Smooth muscle cell (in vitro differentiated cells): Measurements from ENCODE around the gene MMP28. TPM values are rescaled to one million over a fixed set of nuclear protein-coding genes. Genes with fewer than 3 reads are reported as not detected.

Source experiments
- DNase-seq: peaks from one replicate; lab custom pipeline; 2025; ENCODE audit not compliant: unreplicated experiment; lab: John Stamatoyannopoulos, UW
- H2AFZ ChIP-seq: fragments of 200-600 bp; sonication (generic); 2 replicates; pipeline ENCODE4 v1.6.0; 2016; ENCODE audit warnings: antibody characterized with exemption, low read depth, mild to moderate bottlenecking
- H3F3A ChIP-seq: fragments of 200-600 bp; sonication (generic); 2 replicates; pipeline ENCODE4 v1.6.0; 2017; ENCODE audit warnings: antibody characterized with exemption, low read depth
- H3K27ac ChIP-seq: fragments of 200-600 bp; sonication (generic); 2 replicates; pipeline ENCODE4 v1.5.1; 2016; ENCODE audit warnings: low read depth, mild to moderate bottlenecking
- H3K27me3 ChIP-seq: fragments of 200-600 bp; sonication (generic); 2 replicates; pipeline ENCODE4 v1.6.1; 2016; ENCODE audit warnings: low read depth, mild to moderate bottlenecking
- H3K36me3 ChIP-seq: fragments of 200-600 bp; sonication (generic); 2 replicates; pipeline ENCODE4 v1.5.1; 2016; ENCODE audit warnings: low read depth
- H3K4me1 ChIP-seq: fragments of 200-600 bp; sonication (generic); 2 replicates; pipeline ENCODE4 v1.5.1; 2016; ENCODE audit warnings: low read depth
- H3K4me2 ChIP-seq: fragments of 200-600 bp; sonication (generic); 2 replicates; pipeline ENCODE4 v1.6.0; 2016; ENCODE audit warnings: mild to moderate bottlenecking
- H3K4me3 ChIP-seq: fragments of 200-600 bp; sonication (generic); 2 replicates; pipeline ENCODE4 v1.5.1; 2016; ENCODE audit warnings: mild to moderate bottlenecking
- H3K79me2 ChIP-seq: fragments of 200-600 bp; sonication (generic); 2 replicates; pipeline ENCODE4 v1.6.0; 2016; ENCODE audit warnings: low read depth, mild to moderate bottlenecking
- H3K9ac ChIP-seq: fragments of 200-600 bp; sonication (generic); 2 replicates; pipeline ENCODE4 v1.6.0; 2016; ENCODE audit warnings: low read depth
- H3K9me3 ChIP-seq: fragments of 200-600 bp; sonication (generic); replicated peaks from 2 replicates; pipeline ENCODE4 v1.5.1; 2016; ENCODE audit warnings: low read depth
- H4K20me1 ChIP-seq: fragments of 200-600 bp; sonication (generic); 2 replicates; pipeline ENCODE4 v1.6.0; 2016; ENCODE audit warnings: low read depth
- WGBS: methylation state at CpG from one replicate; pipeline ENCODE4 v1.1.7; 2016; ENCODE audit warnings: low lambda C conversion rate; 5-methylcytosine and 5-hydroxymethylcytosine counted together
- polyA plus RNA-seq: library from polyadenylated mRNA; unstranded; fragments of >200 nt; fragmentation: Nextera tagmentation; extraction: Ambion mirVana; gene quantifications from 2 replicates; pipeline ENCODE4 v1.2.1, GENCODE V29; 2016
- total RNA-seq: library from RNA; depleted of rRNA; stranded (reverse); fragments of >200 nt; gene quantifications from 2 replicates; pipeline ENCODE4 v1.2.3, GENCODE V29; 2014
- TF ChIP-seq, protein P1 (sequence below): fragments of 200-600 bp; sonication (generic); IDR thresholded peaks from 2 replicates; pipeline ENCODE4 v1.5.1; 2017; ENCODE audit warnings: borderline replicate concordance, mild to moderate bottlenecking, antibody characterized with exemption; ENCODE audit not compliant: insufficient read depth, poor library complexity, severe bottlenecking

The MMP28 gene
- total and polyA plus RNA-seq, 2 experiments from 2014 or later = 50.0 to 51.4 TPM

DNA sequence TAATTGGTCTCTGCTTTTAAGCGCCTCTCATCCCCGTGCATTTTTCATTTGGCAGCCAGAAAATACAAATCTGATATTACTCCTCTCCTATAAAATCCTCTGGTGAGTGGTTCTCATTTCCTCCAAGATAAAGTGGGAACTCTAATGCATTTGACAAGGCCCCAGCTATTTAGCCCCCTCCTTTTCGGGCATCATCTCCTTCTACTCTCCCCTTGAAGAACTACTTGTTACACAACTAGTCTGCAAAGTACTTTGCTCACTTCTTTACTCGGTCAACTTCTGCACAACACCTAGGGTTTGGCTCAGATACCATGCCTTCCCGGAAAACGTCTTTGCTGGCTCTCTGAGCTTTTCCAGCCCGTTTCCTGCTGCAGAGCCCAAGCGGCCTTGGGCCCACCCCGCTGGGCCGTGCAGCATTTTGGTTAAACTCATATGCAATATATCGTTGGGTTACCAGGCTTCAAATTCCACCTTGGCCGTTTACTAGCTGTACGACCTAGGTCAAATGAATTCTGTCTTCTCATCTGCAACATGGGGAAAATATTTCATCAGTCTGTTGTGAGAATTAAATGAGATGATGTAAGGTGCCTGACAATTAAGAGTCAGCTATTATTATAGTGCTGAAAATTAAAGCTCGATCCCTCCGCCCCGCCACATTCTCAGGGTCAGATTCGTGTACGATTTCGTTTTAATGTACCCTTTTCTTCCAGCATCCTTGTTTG, 13.0 kb upstream of the MMP28 start:
- H3K9me3 ChIP-seq = no peaks in the 10 kb centered on the region
- H3K79me2 ChIP-seq = peaks cover 40% of the 10 kb centered on the region
- WGBS = 28% methylated on average over 19 of the region's 19 CpGs
- H3K9ac ChIP-seq = peak overlapping the region; percentile 96
- H2AFZ ChIP-seq = peak overlapping the region; percentile 99
- peaks cover 18% of the 10 kb centered on the region for H3F3A ChIP-seq
- TF ChIP-seq, protein P1, sequence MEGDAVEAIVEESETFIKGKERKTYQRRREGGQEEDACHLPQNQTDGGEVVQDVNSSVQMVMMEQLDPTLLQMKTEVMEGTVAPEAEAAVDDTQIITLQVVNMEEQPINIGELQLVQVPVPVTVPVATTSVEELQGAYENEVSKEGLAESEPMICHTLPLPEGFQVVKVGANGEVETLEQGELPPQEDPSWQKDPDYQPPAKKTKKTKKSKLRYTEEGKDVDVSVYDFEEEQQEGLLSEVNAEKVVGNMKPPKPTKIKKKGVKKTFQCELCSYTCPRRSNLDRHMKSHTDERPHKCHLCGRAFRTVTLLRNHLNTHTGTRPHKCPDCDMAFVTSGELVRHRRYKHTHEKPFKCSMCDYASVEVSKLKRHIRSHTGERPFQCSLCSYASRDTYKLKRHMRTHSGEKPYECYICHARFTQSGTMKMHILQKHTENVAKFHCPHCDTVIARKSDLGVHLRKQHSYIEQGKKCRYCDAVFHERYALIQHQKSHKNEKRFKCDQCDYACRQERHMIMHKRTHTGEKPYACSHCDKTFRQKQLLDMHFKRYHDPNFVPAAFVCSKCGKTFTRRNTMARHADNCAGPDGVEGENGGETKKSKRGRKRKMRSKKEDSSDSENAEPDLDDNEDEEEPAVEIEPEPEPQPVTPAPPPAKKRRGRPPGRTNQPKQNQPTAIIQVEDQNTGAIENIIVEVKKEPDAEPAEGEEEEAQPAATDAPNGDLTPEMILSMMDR = no peak
- peak overlapping the region; percentile 99 for H3K4me3 ChIP-seq
- H3K36me3 ChIP-seq = no peaks in the 10 kb centered on the region
- H3K27ac ChIP-seq = peak overlapping the region; percentile 96
- H4K20me1 ChIP-seq = peaks cover 37% of the 10 kb centered on the region
- H3K4me1 ChIP-seq = peaks cover 22% of the 10 kb centered on the region
- DNase-seq = no peak
- no peaks in the 10 kb centered on the region for H3K27me3 ChIP-seq
- H3K4me2 ChIP-seq = peak overlapping the region; percentile 88

DNA sequence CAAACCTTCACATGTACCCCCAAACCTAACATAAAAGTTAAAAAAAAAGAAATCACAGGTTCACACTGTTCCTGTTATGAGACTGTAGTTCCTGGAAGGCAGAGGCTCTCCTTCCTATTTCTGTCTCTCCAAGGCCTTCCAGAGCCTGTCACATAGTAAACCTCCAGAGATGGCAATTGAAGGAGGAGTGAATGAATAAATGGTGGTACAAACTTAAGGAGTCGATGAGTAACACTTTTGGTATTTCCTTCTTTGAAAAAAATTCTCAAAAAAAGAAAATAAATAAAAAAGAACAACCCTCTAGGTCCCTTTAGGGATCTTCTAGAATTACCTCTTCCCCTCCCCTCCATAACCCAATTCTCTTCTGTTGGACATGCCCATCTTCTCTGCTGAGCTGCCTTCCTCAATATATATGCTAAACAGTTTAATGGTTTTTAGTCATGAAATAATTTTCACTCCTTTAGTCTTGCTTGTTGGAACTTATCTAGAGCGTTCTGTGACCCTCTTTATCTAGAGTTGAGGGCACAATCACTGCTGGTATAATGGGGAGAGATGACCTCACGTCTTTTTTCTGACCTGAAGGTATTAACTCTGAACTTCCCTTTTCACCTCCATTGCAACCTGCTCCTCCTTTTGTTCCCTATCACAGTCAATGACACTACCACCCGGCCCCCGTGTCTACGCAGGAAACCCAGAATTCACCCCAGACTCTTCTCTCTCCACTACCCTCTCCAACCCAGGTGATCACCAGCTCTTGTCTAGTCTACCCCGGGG, 12.1 kb upstream of the MMP28 start:
- H2AFZ ChIP-seq = peak overlapping the region; percentile 99

DNA sequence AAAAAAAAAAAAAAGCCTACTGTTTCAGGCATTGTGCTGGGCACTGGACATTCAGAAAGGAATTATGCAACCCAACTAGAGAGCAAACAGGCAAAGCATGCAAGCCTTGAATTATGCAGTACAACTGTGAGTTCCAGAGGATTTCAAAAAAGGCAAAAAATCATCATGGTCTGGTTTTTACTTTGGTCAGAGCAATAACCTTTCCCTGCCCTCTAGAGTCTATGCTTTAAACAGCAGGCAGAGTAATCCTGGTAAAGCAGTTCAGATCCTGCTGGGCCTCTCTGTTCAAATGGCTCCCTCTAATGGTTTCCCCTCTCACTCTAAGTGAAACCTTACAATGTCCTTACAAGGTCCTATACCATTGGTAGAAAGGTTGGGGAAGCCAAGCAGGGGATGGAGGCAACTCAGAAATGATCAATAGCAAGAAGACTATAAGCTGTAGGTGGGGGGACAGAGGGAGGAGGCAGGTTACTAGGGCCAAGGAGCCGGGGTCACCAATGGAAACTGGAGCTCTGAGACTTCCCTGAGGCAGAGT, 9.3 kb upstream of the MMP28 start:
- Histone ChIP-seq H3K27me3 (no peaks in the 10 kb centered on the region), H3K27ac (no peak overlapping the region), H2AFZ (no peak overlapping the region), H3K79me2 (peaks cover 3% of the 10 kb centered on the region), H3K4me3 (no peak overlapping the region), H3K9me3 (no peaks in the 10 kb centered on the region), H3F3A (peaks cover 32% of the 10 kb centered on the region), H3K9ac (no peak overlapping the region), H3K36me3 (no peaks in the 10 kb centered on the region), H3K4me2 (no peak overlapping the region), H3K4me1 (peaks cover 7% of the 10 kb centered on the region), H4K20me1 (peaks cover under 1% of the 10 kb centered on the region)
- TF ChIP-seq, protein P1 = peak; percentile 79
- WGBS = 62% methylated on average over 1 of the region's 1 CpG
- no peak for DNase-seq

More for the DNA sequence above, 12.1 kb upstream of the MMP28 start:
- H3K36me3 ChIP-seq = no peaks in the 10 kb centered on the region
- peaks cover 22% of the 10 kb centered on the region for H3K4me1 ChIP-seq
- 74% methylated on average over 7 of the region's 7 CpGs for WGBS
- peak overlapping the region; percentile 88 for H3K4me2 ChIP-seq
- H3K4me3 ChIP-seq = no peak overlapping the region
- H3K79me2 ChIP-seq = peaks cover 32% of the 10 kb centered on the region
- TF ChIP-seq, protein P1 = no peak
- no peak for DNase-seq
- peak overlapping the region; percentile 96 for H3K27ac ChIP-seq
- H3K27me3 ChIP-seq = no peaks in the 10 kb centered on the region
- peaks cover 20% of the 10 kb centered on the region for H3F3A ChIP-seq
- H3K9me3 ChIP-seq = no peaks in the 10 kb centered on the region
- H3K9ac ChIP-seq = peak overlapping the region; percentile 96
- H4K20me1 ChIP-seq = peaks cover 28% of the 10 kb centered on the region
